Stimulated activated CD8-positive, alpha-beta memory T cell treated with anti-CD3 and anti-CD28 coated beads, Interleukin-2, amount 100 ng/mL, for 48 hours (primary cell): Measurements from ENCODE around the gene UBE2V1.
"Not testable (repeated sequence)": the region's sequence is repeated elsewhere in the genome, so short reads cannot be mapped to it uniquely, and the experiment has no call there.

ENCODE experiments used
- DNase-seq, 2 donors: peaks; one replicate each; pipeline ENCODE4 v3.0.0-alpha.2; 2020; ENCODE audit warnings: low read depth in 2 of 2

Gene UBE2V1

GRCh38 chr20:50095476-50096078 lies 17.4 kb downstream of the UBE2V1 start:
- DNase-seq = no peak

- DNase-seq = no peak
Measured at GRCh38 chr20:50094522-50094921, 18.4 kb downstream of the UBE2V1 start.

- DNase-seq = no peak
Measured at GRCh38 chr20:50093240-50093639, 19.7 kb downstream of the UBE2V1 start.

GRCh38 chr20:50092436-50092835 lies 20.5 kb downstream of the UBE2V1 start:
- DNase-seq = no peak

GRCh38 chr20:50089787-50090177 lies 23.2 kb downstream of the UBE2V1 start:
- DNase-seq = no peak

GRCh38 chr20:50089140-50089786 lies 23.7 kb downstream of the UBE2V1 start:
- DNase-seq = no peak

GRCh38 chr20:50088022-50088421 lies 24.9 kb downstream of the UBE2V1 start:
- DNase-seq = no peak

- no peak for DNase-seq
Measured at GRCh38 chr20:50085481-50086365, 27.2 kb downstream of the UBE2V1 start.

GRCh38 chr20:50085146-50085480 lies 27.8 kb downstream of the UBE2V1 start:
- DNase-seq = no peak

- DNase-seq = no peak
Measured at GRCh38 chr20:50083034-50083433, 29.9 kb downstream of the UBE2V1 start.

GRCh38 chr20:50082056-50082455 lies 30.9 kb downstream of the UBE2V1 start:
- DNase-seq = not testable (repeated sequence)

GRCh38 chr20:50077818-50078601 lies 34.9 kb downstream of the UBE2V1 start:
- no peak for DNase-seq

- no peak for DNase-seq
Measured at GRCh38 chr20:50073500-50073899, 39.5 kb downstream of the UBE2V1 start.

- DNase-seq = peak; percentile 85 to 90
Measured at GRCh38 chr20:50071039-50071888, 41.7 kb downstream of the UBE2V1 start.

- DNase-seq = no peak
Measured at GRCh38 chr20:50070361-50070760, 42.6 kb downstream of the UBE2V1 start.

GRCh38 chr20:50068041-50068651 lies 44.8 kb downstream of the UBE2V1 start:
- no peak for DNase-seq

- no peak for DNase-seq
Measured at GRCh38 chr20:50067461-50067860, 45.5 kb downstream of the UBE2V1 start.

- DNase-seq = no peak
Measured at GRCh38 chr20:50067018-50067417, 45.9 kb downstream of the UBE2V1 start.

- DNase-seq = no peak
Measured at GRCh38 chr20:50066161-50066834, 46.7 kb downstream of the UBE2V1 start.

GRCh38 chr20:50065325-50065615 lies 47.7 kb downstream of the UBE2V1 start:
- DNase-seq = no peak
